ENCODE results near the gene REV1.

REV1 gene

DNA sequence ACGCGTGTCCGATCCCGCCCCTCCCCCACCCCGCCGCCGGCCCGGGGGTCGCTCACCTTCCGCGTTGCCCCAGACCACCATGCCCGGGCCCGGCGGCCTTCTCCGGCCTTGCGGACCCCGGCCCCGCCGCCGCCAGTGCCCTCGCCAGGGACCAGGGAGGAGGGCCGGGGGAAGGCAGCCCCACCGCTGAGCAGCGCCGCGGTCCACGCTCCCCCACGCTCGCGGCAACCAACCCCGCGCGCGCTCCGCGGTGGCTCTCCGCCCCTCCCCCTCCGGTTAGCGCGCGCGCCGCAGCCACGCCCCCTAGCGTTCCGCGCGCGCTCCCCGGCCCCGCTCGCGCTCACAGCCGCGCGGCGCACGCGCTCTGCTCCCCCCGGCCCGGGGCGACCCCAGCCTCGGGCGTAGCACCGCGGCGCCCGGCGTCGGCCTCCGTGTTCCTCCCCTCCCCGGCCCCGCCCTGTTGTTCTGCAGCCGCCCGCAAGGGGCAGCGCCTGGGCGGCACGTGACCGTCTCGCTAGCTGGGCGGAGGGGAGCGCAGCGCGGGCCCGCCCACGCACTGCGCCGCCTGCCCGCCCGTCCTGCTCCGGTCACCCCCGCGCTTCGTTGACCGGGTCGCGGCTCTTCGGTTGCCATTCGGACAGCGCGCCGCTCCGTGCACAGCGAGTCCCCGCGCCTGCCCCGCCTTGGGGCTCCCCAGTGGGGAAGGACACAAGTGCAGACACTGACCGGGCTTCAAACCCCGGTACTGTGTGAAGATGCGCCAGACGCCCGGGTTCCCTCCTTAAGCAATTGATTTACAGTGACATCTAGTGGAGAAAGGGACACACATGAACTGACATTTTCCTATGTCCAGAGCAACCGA, at the start of gene REV1:
Gene REV1 (minus strand): TSS at position 257 of the 862 bp plus-strand sequence. CDS start 25,042 bp downstream, outside the sequence.
- peak; percentile 93 for DNase-seq (ENCODE audit: low spot score)

GRCh38 chr2:99537910-99538485, 48.2 kb upstream of the REV1 start:
- DNase-seq (ENCODE audit: low spot score): no peak

- DNase-seq (ENCODE audit: low spot score): no peak
Observed at GRCh38 chr2:99524056-99524455, 34.2 kb upstream of the REV1 start.

- DNase-seq (ENCODE audit: low spot score): no peak
Observed at GRCh38 chr2:99522157-99522556, 32.3 kb upstream of the REV1 start.

- DNase-seq (ENCODE audit: low spot score): no peak
Observed at GRCh38 chr2:99520813-99521212, 31.0 kb upstream of the REV1 start.

DNA sequence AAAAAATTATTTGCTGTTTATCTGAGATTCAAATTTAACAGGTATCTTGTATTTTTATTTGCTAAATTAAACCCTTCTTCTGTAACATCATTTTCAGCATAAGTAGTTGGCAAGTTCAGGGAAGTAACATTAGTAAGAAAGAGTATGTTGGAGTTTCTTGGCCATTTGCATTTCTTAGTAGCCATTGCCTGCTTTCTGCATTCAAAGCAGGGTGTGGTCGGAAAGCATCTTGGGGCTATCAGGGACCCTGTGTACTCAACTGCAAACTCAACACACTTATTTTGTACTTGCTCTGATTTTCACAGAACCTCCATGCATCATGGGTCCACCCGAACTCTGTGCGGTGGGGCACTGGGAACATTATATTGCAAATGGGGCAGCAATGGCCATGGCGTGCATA, 30.4 kb upstream of the REV1 start:
- no peak for DNase-seq (ENCODE audit: low spot score)

DNA sequence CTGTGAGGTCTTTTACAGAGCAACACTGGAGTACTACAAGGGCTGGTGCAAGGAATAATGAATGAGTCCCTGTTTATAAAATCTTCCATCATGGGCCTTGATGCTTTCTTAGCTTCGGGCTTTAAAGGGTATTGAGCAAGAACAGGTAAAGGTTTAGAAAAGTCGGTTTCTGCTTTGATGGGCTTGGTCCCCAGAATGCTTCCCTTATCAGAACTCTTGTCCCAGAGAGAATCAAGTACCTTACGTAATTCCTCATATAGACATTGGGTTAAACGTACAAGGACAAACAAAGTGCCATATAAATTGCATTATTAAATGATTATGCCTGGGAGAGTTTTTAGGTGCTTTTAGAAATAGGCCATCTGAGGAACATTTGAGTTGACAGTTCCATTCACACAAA, 24.5 kb upstream of the REV1 start:
- DNase-seq (ENCODE audit: low spot score): no peak

GRCh38 chr2:99512181-99512591, 22.4 kb upstream of the REV1 start:
- DNase-seq (ENCODE audit: low spot score): no peak

DNA sequence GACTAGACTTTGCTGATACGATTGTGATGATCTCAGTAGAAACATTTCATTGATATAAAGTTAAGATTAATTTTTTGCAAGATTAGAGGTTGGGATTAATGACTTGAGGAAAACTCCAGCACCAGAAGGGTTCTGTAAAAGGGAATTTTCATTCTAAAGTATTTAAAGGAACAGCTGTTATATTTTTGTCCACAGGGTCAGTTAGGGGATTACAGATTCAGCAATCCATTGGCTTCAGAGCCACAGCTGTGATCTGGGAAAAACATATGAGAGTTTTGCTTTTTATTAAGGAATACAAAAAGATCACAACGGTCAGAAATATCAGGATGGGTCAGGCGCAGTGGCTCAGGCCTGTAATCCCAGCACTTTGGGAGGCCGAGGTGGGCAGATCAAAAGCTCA, 19.6 kb upstream of the REV1 start:
- DNase-seq (ENCODE audit: low spot score): no peak

GRCh38 chr2:99507937-99508818, 18.4 kb upstream of the REV1 start:
- DNase-seq (ENCODE audit: low spot score): no peak

- no peak for DNase-seq (ENCODE audit: low spot score)
Observed at GRCh38 chr2:99504844-99505584, 15.2 kb upstream of the REV1 start.

DNA sequence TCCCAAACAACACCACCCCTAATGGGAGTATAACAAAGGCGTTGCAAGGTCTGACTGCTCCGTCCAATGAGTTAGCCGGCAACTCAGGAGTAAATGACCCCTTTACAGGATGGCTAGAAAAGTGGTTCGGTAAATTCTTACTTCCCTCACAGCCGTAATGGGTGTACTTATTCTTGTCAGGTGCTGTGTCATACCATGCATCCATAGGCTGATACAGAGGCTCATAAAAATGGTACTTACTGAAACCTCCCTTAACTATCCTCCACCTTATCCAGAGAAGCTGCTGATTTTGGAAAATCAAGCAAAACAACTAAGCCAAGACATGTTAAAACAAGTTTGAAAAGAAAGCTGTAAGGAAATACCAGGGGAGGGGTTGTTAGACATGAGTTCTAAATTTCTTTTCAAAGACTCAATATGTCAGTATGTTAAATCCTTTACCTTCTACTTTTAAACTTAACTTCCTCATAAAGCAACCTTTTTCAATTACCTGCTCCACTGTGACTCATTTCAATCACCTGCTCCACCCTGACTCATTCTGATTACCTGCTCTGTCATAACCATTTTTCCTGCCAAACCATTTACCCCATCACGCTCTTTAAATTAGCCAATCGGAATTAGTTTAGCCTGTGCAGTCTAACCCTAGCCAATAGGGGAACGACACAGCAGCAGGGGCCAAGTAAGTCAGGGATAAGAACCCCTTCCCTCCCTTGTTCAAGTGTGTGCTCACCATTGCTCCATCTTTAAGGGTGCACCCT, 14.0 kb upstream of the REV1 start:
- peak; percentile 55 for DNase-seq (ENCODE audit: low spot score)

DNA sequence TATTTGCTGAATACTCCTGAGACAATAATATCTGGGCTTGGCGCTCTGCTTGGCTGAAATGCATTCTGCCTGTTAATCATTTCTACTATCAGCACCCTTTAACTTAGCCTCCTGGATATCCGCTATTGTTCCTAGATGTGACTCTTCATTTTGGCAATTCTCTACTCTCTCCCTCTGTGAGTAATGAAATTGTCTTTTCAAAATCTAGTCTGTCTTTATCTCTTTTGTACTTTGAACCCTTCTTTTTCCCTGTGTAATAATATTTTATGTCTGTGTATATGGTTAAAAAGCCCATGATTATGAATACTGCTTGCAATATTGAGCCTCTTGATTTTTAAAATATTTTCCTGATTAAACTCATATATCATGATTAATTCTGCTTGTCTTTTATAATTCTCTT, 6.2 kb upstream of the REV1 start:
- DNase-seq (ENCODE audit: low spot score): no peak

- DNase-seq (ENCODE audit: low spot score): no peak
Observed at GRCh38 chr2:99495115-99495860, 5.5 kb upstream of the REV1 start.

- DNase-seq (ENCODE audit: low spot score): no peak
Observed at GRCh38 chr2:99492721-99493120, 2.9 kb upstream of the REV1 start.

DNA sequence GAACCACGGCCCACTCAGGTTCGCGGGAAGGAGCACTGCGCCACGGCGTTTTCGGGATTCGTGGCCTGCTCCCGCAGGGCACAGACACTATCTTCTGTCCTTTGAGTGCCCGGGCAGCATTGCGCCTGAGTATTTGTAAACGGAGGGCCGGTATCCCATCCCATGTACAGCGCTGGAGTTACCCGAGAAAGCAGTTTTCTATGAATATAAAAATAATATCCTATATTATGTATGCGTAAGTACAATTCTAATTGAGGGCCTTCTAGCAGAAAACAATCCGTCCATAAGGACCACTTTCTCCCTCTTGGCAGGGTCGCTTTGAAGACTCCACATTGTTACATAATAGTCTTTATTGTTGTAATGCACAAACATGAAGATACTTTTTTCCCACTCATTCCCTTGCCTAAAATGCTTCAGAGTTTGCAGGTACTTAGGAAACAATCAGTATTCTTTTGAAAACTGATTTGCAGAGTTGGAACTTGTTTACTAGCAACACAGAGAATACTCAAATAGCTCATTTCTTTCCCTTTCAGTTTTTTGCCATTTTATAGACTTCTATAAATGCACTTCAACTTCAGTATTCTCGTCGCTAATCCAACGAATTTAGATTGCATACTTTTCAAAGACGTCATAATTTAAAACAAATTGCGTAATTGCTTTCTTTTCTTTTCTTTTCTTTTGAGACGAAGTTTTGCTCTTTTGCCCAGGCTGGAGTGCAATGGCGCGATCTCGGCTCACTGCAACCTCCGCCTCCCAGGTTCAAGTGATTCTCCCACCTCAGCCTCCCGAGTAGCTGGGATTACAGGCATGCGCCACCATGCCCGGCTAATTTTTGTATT, 1.0 kb upstream of the REV1 start:
- no peak for DNase-seq (ENCODE audit: low spot score)

GRCh38 chr2:99489063-99489760, 605 bp downstream of the REV1 start:
- DNase-seq (ENCODE audit: low spot score): peak; percentile 62

DNA sequence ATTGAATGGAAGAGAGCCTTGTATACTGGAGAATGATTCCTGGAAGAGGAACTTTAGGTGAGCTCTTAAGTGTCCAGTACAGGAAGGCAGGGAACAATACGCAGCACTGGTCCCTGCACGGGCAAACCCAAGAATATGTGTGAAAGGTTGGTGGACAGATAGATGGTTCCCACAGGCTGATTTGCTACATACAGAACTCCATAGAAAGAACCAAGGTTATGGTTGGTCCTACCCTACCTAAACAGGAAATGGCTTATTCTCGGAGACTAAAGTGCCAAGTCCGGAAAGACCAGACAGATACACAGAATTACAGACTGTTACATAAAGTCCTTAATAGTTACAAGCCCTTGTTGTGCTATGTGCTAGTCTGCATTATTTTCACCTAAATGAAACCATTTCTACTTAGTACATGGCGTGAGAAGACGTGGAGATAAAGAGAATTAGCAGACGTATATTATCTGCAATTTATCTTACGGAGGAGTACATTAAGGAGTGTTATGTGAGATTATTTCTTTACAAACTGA, 1.2 kb downstream of the REV1 start:
- DNase-seq (ENCODE audit: low spot score): peak; percentile 33

GRCh38 chr2:99487906-99488305, 1.9 kb downstream of the REV1 start:
- no peak for DNase-seq (ENCODE audit: low spot score)
